Stimulated activated CD4-positive, alpha-beta T cell treated with anti-CD3 and anti-CD28 coated beads, Interleukin-2, amount 100 ng/mL, for 48 hours (primary cell): Measurements from ENCODE around the gene WDR82.
A peak's percentile ranks its signal among the peaks of the same experiment; 100 is the strongest.
"Not testable (repeated sequence)": the region's sequence is repeated elsewhere in the genome, so short reads cannot be mapped to it uniquely, and the experiment has no call there.

Experiments
- DNase-seq, 2 donors: peaks; one replicate each; pipeline ENCODE4 v3.0.0-alpha.2; 2020

WDR82 gene

GRCh38 chr3:52288674-52289073 lies 10.2 kb upstream of the WDR82 start:
- DNase-seq = no peak

GRCh38 chr3:52286777-52287110 lies 8.3 kb upstream of the WDR82 start:
- no peak for DNase-seq

GRCh38 chr3:52284051-52284450 lies 5.6 kb upstream of the WDR82 start:
- not testable (repeated sequence) for DNase-seq

- no peak for DNase-seq
Measured at GRCh38 chr3:52283306-52283705, 4.9 kb upstream of the WDR82 start.

- DNase-seq = no peak
Measured at GRCh38 chr3:52281981-52282801, 3.7 kb upstream of the WDR82 start.

- DNase-seq = no peak
Measured at GRCh38 chr3:52280050-52280461, 1.6 kb upstream of the WDR82 start.

- no peak for DNase-seq
Measured at GRCh38 chr3:52279596-52279995, 1.1 kb upstream of the WDR82 start.

GRCh38 chr3:52277972-52278509 lies 408 bp downstream of the WDR82 start:
- peak; percentile 59 to 65 for DNase-seq

GRCh38 chr3:52277071-52277964 lies 1.1 kb downstream of the WDR82 start:
- peak; percentile 73 to 74 for DNase-seq

GRCh38 chr3:52274781-52275180 lies 3.7 kb downstream of the WDR82 start:
- DNase-seq = not testable (repeated sequence)

GRCh38 chr3:52272831-52273230 lies 5.6 kb downstream of the WDR82 start:
- DNase-seq = no peak

GRCh38 chr3:52272172-52272571 lies 6.3 kb downstream of the WDR82 start:
- DNase-seq = not testable (repeated sequence)

GRCh38 chr3:52270252-52270754 lies 8.1 kb downstream of the WDR82 start:
- DNase-seq = no peak

- DNase-seq = no peak
Measured at GRCh38 chr3:52269776-52270175, 8.7 kb downstream of the WDR82 start.

- no peak for DNase-seq
Measured at GRCh38 chr3:52268036-52268435, 10.4 kb downstream of the WDR82 start.

GRCh38 chr3:52265387-52265786 lies 13.1 kb downstream of the WDR82 start:
- no peak for DNase-seq

- no peak for DNase-seq
Measured at GRCh38 chr3:52262447-52262846, 16.0 kb downstream of the WDR82 start.

- no peak for DNase-seq
Measured at GRCh38 chr3:52259448-52259847, 19.0 kb downstream of the WDR82 start.

- DNase-seq = no peak
Measured at GRCh38 chr3:52259035-52259434, 19.4 kb downstream of the WDR82 start.

GRCh38 chr3:52257911-52258310 lies 20.5 kb downstream of the WDR82 start:
- DNase-seq = no peak

GRCh38 chr3:52256622-52257021 lies 21.8 kb downstream of the WDR82 start:
- DNase-seq = no peak

GRCh38 chr3:52256159-52256558 lies 22.3 kb downstream of the WDR82 start:
- DNase-seq = no peak

GRCh38 chr3:52254608-52255007 lies 23.8 kb downstream of the WDR82 start:
- DNase-seq = no peak
